Skeletal muscle satellite cell (primary cell): ENCODE measurements around the gene GNAI3.

ENCODE experiments used
- H3K27me3 ChIP-seq: 2 replicates; pipeline ENCODE4 v1.7.0; 2013; ENCODE audit warnings: low read length; ENCODE audit not compliant: control insufficient read depth, insufficient read depth
- H3K36me3 ChIP-seq: 2 replicates; pipeline ENCODE4 v1.7.0; 2013; ENCODE audit warnings: mild to moderate bottlenecking, control low read depth, low read length; ENCODE audit not compliant: insufficient read depth
- H3K4me1 ChIP-seq: 2 replicates; pipeline ENCODE4 v1.7.0; 2013; ENCODE audit warnings: low read length; ENCODE audit not compliant: control insufficient read depth, insufficient read depth
- H3K4me2 ChIP-seq: 2 replicates; pipeline ENCODE4 v1.7.0; 2013; ENCODE audit warnings: mild to moderate bottlenecking, low read length
- H3K4me3 ChIP-seq: 2 replicates; pipeline ENCODE4 v1.7.0; 2013; ENCODE audit warnings: low read length
- H3K9ac ChIP-seq: 2 replicates; pipeline ENCODE4 v1.7.0; 2013; ENCODE audit warnings: mild to moderate bottlenecking, low read depth, low read length, moderate library complexity
- H3K9me3 ChIP-seq: replicated peaks from 2 replicates; pipeline ENCODE4 v1.7.0; 2013; ENCODE audit warnings: mild to moderate bottlenecking, control low read depth, low read length

Gene GNAI3

GRCh38 chr1:109586055-109586454, 37.6 kb downstream of the GNAI3 start:
- H3K4me1 ChIP-seq, result no peaks in the 10 kb centered on the region
- H3K36me3 ChIP-seq, result peaks cover 59% of the 10 kb centered on the region
- H3K27me3 ChIP-seq, result no peaks in the 10 kb centered on the region
- no peaks in the 10 kb centered on the region for H3K9me3 ChIP-seq
- H3K9ac ChIP-seq, result no peak overlapping the region
- H3K4me3 ChIP-seq, result no peak overlapping the region
- no peak overlapping the region for H3K4me2 ChIP-seq

- no peak overlapping the region for H3K9ac ChIP-seq
- no peak overlapping the region for H3K4me3 ChIP-seq
- H3K36me3 ChIP-seq, result peaks cover 77% of the 10 kb centered on the region
These were observed 40.8 kb downstream of the GNAI3 start for GRCh38 chr1:109589177-109589576.

GRCh38 chr1:109589679-109590078, 41.3 kb downstream of the GNAI3 start:
- no peaks in the 10 kb centered on the region for H3K4me1 ChIP-seq
- H3K9ac ChIP-seq, result no peak overlapping the region
- no peaks in the 10 kb centered on the region for H3K27me3 ChIP-seq
- no peak overlapping the region for H3K4me2 ChIP-seq
- H3K4me3 ChIP-seq, result no peak overlapping the region
- peaks cover 76% of the 10 kb centered on the region for H3K36me3 ChIP-seq
- H3K9me3 ChIP-seq, result no peaks in the 10 kb centered on the region

More at GRCh38 chr1:109589177-109589576, 40.8 kb downstream of the GNAI3 start:
- no peak overlapping the region for H3K4me2 ChIP-seq
- no peaks in the 10 kb centered on the region for H3K9me3 ChIP-seq
- H3K27me3 ChIP-seq, result no peaks in the 10 kb centered on the region
- H3K4me1 ChIP-seq, result no peaks in the 10 kb centered on the region

- peaks cover 65% of the 10 kb centered on the region for H3K36me3 ChIP-seq
These were observed 44.5 kb downstream of the GNAI3 start for GRCh38 chr1:109592916-109593315.

GRCh38 chr1:109595531-109595930, 47.1 kb downstream of the GNAI3 start:
- H3K4me1 ChIP-seq, result peaks cover 13% of the 10 kb centered on the region
- H3K36me3 ChIP-seq, result peaks cover 59% of the 10 kb centered on the region
- H3K4me2 ChIP-seq, result no peak overlapping the region
- no peaks in the 10 kb centered on the region for H3K27me3 ChIP-seq
- H3K4me3 ChIP-seq, result no peak overlapping the region
- H3K9me3 ChIP-seq, result no peaks in the 10 kb centered on the region
- H3K9ac ChIP-seq, result no peak overlapping the region

More at GRCh38 chr1:109592916-109593315, 44.5 kb downstream of the GNAI3 start:
- Histone ChIP-seq H3K9ac (no peak overlapping the region), H3K4me1 (peaks cover 13% of the 10 kb centered on the region), H3K4me3 (no peak overlapping the region), H3K27me3 (no peaks in the 10 kb centered on the region), H3K4me2 (no peak overlapping the region), H3K9me3 (no peaks in the 10 kb centered on the region)

GRCh38 chr1:109598156-109598555, 49.7 kb downstream of the GNAI3 start:
- peaks cover 40% of the 10 kb centered on the region for H3K36me3 ChIP-seq
- peaks cover 13% of the 10 kb centered on the region for H3K4me1 ChIP-seq
- H3K4me3 ChIP-seq, result no peak overlapping the region
- H3K9me3 ChIP-seq, result no peaks in the 10 kb centered on the region
- H3K27me3 ChIP-seq, result no peaks in the 10 kb centered on the region
- H3K9ac ChIP-seq, result no peak overlapping the region
- no peak overlapping the region for H3K4me2 ChIP-seq

- Histone ChIP-seq H3K9ac (no peak overlapping the region), H3K4me2 (no peak overlapping the region), H3K36me3 (peaks cover 35% of the 10 kb centered on the region), H3K27me3 (no peaks in the 10 kb centered on the region), H3K9me3 (no peaks in the 10 kb centered on the region), H3K4me3 (no peak overlapping the region), H3K4me1 (peaks cover 13% of the 10 kb centered on the region)
These were observed 50.2 kb downstream of the GNAI3 start for GRCh38 chr1:109598655-109599054.

- no peaks in the 10 kb centered on the region for H3K9me3 ChIP-seq
- no peaks in the 10 kb centered on the region for H3K27me3 ChIP-seq
- peaks cover 22% of the 10 kb centered on the region for H3K36me3 ChIP-seq
- no peak overlapping the region for H3K4me3 ChIP-seq
- no peak overlapping the region for H3K4me2 ChIP-seq
- no peaks in the 10 kb centered on the region for H3K4me1 ChIP-seq
- no peak overlapping the region for H3K9ac ChIP-seq
These were observed 54.8 kb downstream of the GNAI3 start for GRCh38 chr1:109603229-109603628.

- Histone ChIP-seq H3K36me3 (peaks cover 15% of the 10 kb centered on the region), H3K4me2 (no peak overlapping the region), H3K9ac (no peak overlapping the region), H3K9me3 (no peaks in the 10 kb centered on the region), H3K4me1 (no peaks in the 10 kb centered on the region), H3K27me3 (no peaks in the 10 kb centered on the region), H3K4me3 (no peak overlapping the region)
These were observed 57.0 kb downstream of the GNAI3 start for GRCh38 chr1:109605381-109605780.

GRCh38 chr1:109609881-109610280, 61.5 kb downstream of the GNAI3 start:
- Histone ChIP-seq H3K9me3 (no peaks in the 10 kb centered on the region), H3K36me3 (peaks cover 8% of the 10 kb centered on the region), H3K4me2 (no peak overlapping the region), H3K4me3 (no peak overlapping the region), H3K27me3 (no peaks in the 10 kb centered on the region), H3K4me1 (no peaks in the 10 kb centered on the region), H3K9ac (no peak overlapping the region)

GRCh38 chr1:109610609-109611307, 62.3 kb downstream of the GNAI3 start:
- H3K9ac ChIP-seq, result no peak overlapping the region
- H3K4me3 ChIP-seq, result no peak overlapping the region
- no peak overlapping the region for H3K4me2 ChIP-seq
- H3K36me3 ChIP-seq, result peaks cover 4% of the 10 kb centered on the region
- no peaks in the 10 kb centered on the region for H3K4me1 ChIP-seq
- no peaks in the 10 kb centered on the region for H3K27me3 ChIP-seq
- H3K9me3 ChIP-seq, result no peaks in the 10 kb centered on the region

- H3K4me3 ChIP-seq, result no peak overlapping the region
- no peak overlapping the region for H3K9ac ChIP-seq
- H3K4me1 ChIP-seq, result no peaks in the 10 kb centered on the region
- H3K36me3 ChIP-seq, result no peaks in the 10 kb centered on the region
- H3K9me3 ChIP-seq, result no peaks in the 10 kb centered on the region
- no peak overlapping the region for H3K4me2 ChIP-seq
- no peaks in the 10 kb centered on the region for H3K27me3 ChIP-seq
These were observed 63.0 kb downstream of the GNAI3 start for GRCh38 chr1:109611308-109611990.
